Measurements from ENCODE around the gene FRA10AC1.

- no peak for TF ChIP-seq CTCF (IDR thresholded peaks at IDR 0.05; ENCODE audit: low read depth, low read length)
- no peak for TF ChIP-seq EZH2phosphoT487 (IDR thresholded peaks at IDR 0.05; ENCODE audit: low read depth)
Measured at GRCh38 chr10:93672890-93673289, 29.5 kb downstream of the FRA10AC1 start.

Measured in OCI-LY3 (cell line).